ENCODE results near the gene TPSB2. TPM values are rescaled to one million over a fixed set of nuclear protein-coding genes. Genes with fewer than 3 reads are reported as not detected.
"Not testable (repeated sequence)": the region's sequence is repeated elsewhere in the genome, so short reads cannot be mapped to it uniquely, and the experiment has no call there.

Gene TPSB2
- polyA plus RNA-seq, 3 donors, result not detected

- not testable (repeated sequence) for H3K4me3 ChIP-seq (replicated peaks in 1 of 3; ENCODE audit: low read depth in 2 of 3, low read length in 3 of 3); H3K4me3 Mint-ChIP-seq; DNase-seq
Measured at GRCh38 chr16:1231301-1231700, 1.3 kb upstream of the TPSB2 start.

GRCh38 chr16:1230471-1231212, 658 bp upstream of the TPSB2 start:
- H3K27me3 Mint-ChIP-seq (ENCODE audit: low read depth in 3 of 3); H3K4me1 Mint-ChIP-seq; H3K27ac Mint-ChIP-seq; H3K9me3 ChIP-seq (replicated peaks in 1 of 2; ENCODE audit: control insufficient read depth in 1 of 2, insufficient read depth in 1 of 2, low read length in 2 of 2); H3K36me3 Mint-ChIP-seq; H3K36me3 ChIP-seq (replicated peaks in 1 of 2; ENCODE audit: control insufficient read depth in 1 of 2, insufficient read depth in 2 of 2, low read length in 2 of 2); H4K20me1 ChIP-seq (ENCODE audit: insufficient read depth, low read length); H3K27me3 ChIP-seq (ENCODE audit: control insufficient read depth in 2 of 2, insufficient read depth in 2 of 2, low read length in 2 of 2); H3K79me2 ChIP-seq (ENCODE audit: insufficient read depth, low read length); H3K9ac ChIP-seq (ENCODE audit: insufficient read depth, low read length, poor library complexity, severe bottlenecking); H3K27ac ChIP-seq (ENCODE audit: low read depth in 1 of 2, low read length in 2 of 2); H3K4me1 ChIP-seq (ENCODE audit: control insufficient read depth in 1 of 2, insufficient read depth in 2 of 2, low read length in 2 of 2); H3K9me3 Mint-ChIP-seq; H2AFZ ChIP-seq (ENCODE audit: insufficient read depth, low read depth, low read length, poor library complexity, severe bottlenecking); H3K4me3 ChIP-seq (replicated peaks in 1 of 3; ENCODE audit: low read depth in 2 of 3, low read length in 3 of 3); intact Hi-C loops (cut with micrococcal nuclease); H3K4me3 Mint-ChIP-seq; H3K4me2 ChIP-seq (replicated peaks; ENCODE audit: extremely low read depth, low read length, poor library complexity, severe bottlenecking); DNase-seq: not testable (repeated sequence)
- 85% methylated on average over 10 of the region's 17 CpGs for WGBS (ENCODE audit: insufficient coverage)

More at GRCh38 chr16:1231301-1231700, 1.3 kb upstream of the TPSB2 start:
- H2AFZ ChIP-seq (ENCODE audit: insufficient read depth, low read depth, low read length, poor library complexity, severe bottlenecking); H3K36me3 Mint-ChIP-seq; H3K4me1 ChIP-seq (ENCODE audit: control insufficient read depth in 1 of 2, insufficient read depth in 2 of 2, low read length in 2 of 2); H3K9me3 ChIP-seq (replicated peaks in 1 of 2; ENCODE audit: control insufficient read depth in 1 of 2, insufficient read depth in 1 of 2, low read length in 2 of 2); H3K27me3 ChIP-seq (ENCODE audit: control insufficient read depth in 2 of 2, insufficient read depth in 2 of 2, low read length in 2 of 2); H3K36me3 ChIP-seq (replicated peaks in 1 of 2; ENCODE audit: control insufficient read depth in 1 of 2, insufficient read depth in 2 of 2, low read length in 2 of 2); H3K27ac Mint-ChIP-seq; H3K9ac ChIP-seq (ENCODE audit: insufficient read depth, low read length, poor library complexity, severe bottlenecking); H3K9me3 Mint-ChIP-seq; H3K79me2 ChIP-seq (ENCODE audit: insufficient read depth, low read length); H3K4me1 Mint-ChIP-seq; H4K20me1 ChIP-seq (ENCODE audit: insufficient read depth, low read length); H3K27ac ChIP-seq (ENCODE audit: low read depth in 1 of 2, low read length in 2 of 2); H3K27me3 Mint-ChIP-seq (ENCODE audit: low read depth in 3 of 3); intact Hi-C loops (cut with micrococcal nuclease); H3K4me2 ChIP-seq (replicated peaks; ENCODE audit: extremely low read depth, low read length, poor library complexity, severe bottlenecking): not testable (repeated sequence)
- no CpG with 5 or more reads among the region's 7 CpGs for WGBS (ENCODE audit: insufficient coverage)

GRCh38 chr16:1229476-1229875, 508 bp downstream of the TPSB2 start:
- H3K36me3 Mint-ChIP-seq; H3K79me2 ChIP-seq (ENCODE audit: insufficient read depth, low read length); H4K20me1 ChIP-seq (ENCODE audit: insufficient read depth, low read length); H3K27me3 ChIP-seq (ENCODE audit: control insufficient read depth in 2 of 2, insufficient read depth in 2 of 2, low read length in 2 of 2); intact Hi-C loops (cut with micrococcal nuclease); H3K4me1 Mint-ChIP-seq; H3K4me3 Mint-ChIP-seq; H3K36me3 ChIP-seq (replicated peaks in 1 of 2; ENCODE audit: control insufficient read depth in 1 of 2, insufficient read depth in 2 of 2, low read length in 2 of 2); H3K9ac ChIP-seq (ENCODE audit: insufficient read depth, low read length, poor library complexity, severe bottlenecking); H3K4me1 ChIP-seq (ENCODE audit: control insufficient read depth in 1 of 2, insufficient read depth in 2 of 2, low read length in 2 of 2); H3K27me3 Mint-ChIP-seq (ENCODE audit: low read depth in 3 of 3); H3K9me3 Mint-ChIP-seq; DNase-seq; H3K27ac ChIP-seq (ENCODE audit: low read depth in 1 of 2, low read length in 2 of 2); H3K4me2 ChIP-seq (replicated peaks; ENCODE audit: extremely low read depth, low read length, poor library complexity, severe bottlenecking); H3K9me3 ChIP-seq (replicated peaks in 1 of 2; ENCODE audit: control insufficient read depth in 1 of 2, insufficient read depth in 1 of 2, low read length in 2 of 2); H3K4me3 ChIP-seq (replicated peaks in 1 of 3; ENCODE audit: low read depth in 2 of 3, low read length in 3 of 3); H3K27ac Mint-ChIP-seq; H2AFZ ChIP-seq (ENCODE audit: insufficient read depth, low read depth, low read length, poor library complexity, severe bottlenecking): not testable (repeated sequence)
- WGBS (ENCODE audit: insufficient coverage), result no CpG with 5 or more reads among the region's 13 CpGs

- H3K9me3 Mint-ChIP-seq; H3K9me3 ChIP-seq (replicated peaks in 1 of 2; ENCODE audit: control insufficient read depth in 1 of 2, insufficient read depth in 1 of 2, low read length in 2 of 2); H2AFZ ChIP-seq (ENCODE audit: insufficient read depth, low read depth, low read length, poor library complexity, severe bottlenecking); H3K36me3 Mint-ChIP-seq; H3K27ac Mint-ChIP-seq; H3K27me3 ChIP-seq (ENCODE audit: control insufficient read depth in 2 of 2, insufficient read depth in 2 of 2, low read length in 2 of 2); H3K4me3 Mint-ChIP-seq; H3K79me2 ChIP-seq (ENCODE audit: insufficient read depth, low read length); H3K9ac ChIP-seq (ENCODE audit: insufficient read depth, low read length, poor library complexity, severe bottlenecking); H3K4me1 Mint-ChIP-seq; H4K20me1 ChIP-seq (ENCODE audit: insufficient read depth, low read length); H3K27ac ChIP-seq (ENCODE audit: low read depth in 1 of 2, low read length in 2 of 2); H3K36me3 ChIP-seq (replicated peaks in 1 of 2; ENCODE audit: control insufficient read depth in 1 of 2, insufficient read depth in 2 of 2, low read length in 2 of 2); H3K4me2 ChIP-seq (replicated peaks; ENCODE audit: extremely low read depth, low read length, poor library complexity, severe bottlenecking); H3K4me1 ChIP-seq (ENCODE audit: control insufficient read depth in 1 of 2, insufficient read depth in 2 of 2, low read length in 2 of 2); H3K4me3 ChIP-seq (replicated peaks in 1 of 3; ENCODE audit: low read depth in 2 of 3, low read length in 3 of 3); intact Hi-C loops (cut with micrococcal nuclease); H3K27me3 Mint-ChIP-seq (ENCODE audit: low read depth in 3 of 3); DNase-seq: not testable (repeated sequence)
- WGBS (ENCODE audit: insufficient coverage), result 78% methylated on average over 3 of the region's 7 CpGs
Measured at GRCh38 chr16:1228227-1228626, 1.8 kb downstream of the TPSB2 start.
